Measurements from ENCODE around the gene GNPDA1.

GNPDA1 gene

DNA sequence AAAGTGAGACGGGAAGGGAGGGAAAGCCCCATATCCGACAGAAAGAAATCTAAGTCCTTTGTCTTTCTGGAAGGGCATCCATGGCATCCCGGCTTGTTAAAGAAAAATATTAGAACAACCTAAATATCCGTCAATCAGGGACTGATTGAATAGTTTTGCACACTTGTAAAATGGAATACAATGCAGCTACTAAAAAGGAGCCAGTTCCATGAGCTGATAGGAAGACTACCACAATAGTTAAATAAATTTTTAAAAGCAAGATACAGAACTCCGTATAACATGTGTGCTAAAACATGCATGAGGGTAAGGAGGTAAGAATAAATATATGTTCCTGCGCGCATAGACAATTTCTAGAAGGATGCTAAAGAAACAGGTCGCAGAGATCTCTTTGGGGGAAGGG is 12.8 kb upstream of the GNPDA1 start:
- in situ Hi-C loops (cut with HindIII; ENCODE audit: low sequenced_read_pairs), result no loop called here

DNA sequence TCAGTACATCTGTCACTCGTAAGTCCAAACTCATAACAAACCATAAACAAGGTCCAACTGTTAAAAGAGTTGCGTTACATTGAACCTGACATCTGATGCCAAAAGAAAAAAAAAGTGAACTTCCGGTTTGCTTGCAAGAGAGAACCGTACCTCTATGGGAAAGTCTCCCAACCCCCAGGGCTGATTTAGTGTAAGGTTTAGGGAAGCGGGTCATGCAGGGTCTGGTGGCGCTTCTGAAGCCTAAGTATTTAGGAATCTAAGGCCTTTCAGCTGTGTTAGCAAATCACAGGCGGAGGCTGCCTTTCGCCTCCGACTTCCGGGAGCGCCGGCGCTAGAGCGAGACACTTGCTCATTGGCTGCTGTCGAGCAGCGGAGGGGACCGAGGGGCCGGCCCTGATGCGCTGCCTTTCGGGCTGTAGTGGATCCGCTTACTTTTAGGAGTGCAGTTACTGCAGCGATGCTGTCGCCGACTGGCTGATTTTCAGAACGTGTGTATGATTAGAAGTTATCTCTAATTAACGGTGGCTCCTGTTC is 12.0 kb upstream of the GNPDA1 start:
- in situ Hi-C loops (cut with HindIII; ENCODE audit: low sequenced_read_pairs), result no loop called here

DNA sequence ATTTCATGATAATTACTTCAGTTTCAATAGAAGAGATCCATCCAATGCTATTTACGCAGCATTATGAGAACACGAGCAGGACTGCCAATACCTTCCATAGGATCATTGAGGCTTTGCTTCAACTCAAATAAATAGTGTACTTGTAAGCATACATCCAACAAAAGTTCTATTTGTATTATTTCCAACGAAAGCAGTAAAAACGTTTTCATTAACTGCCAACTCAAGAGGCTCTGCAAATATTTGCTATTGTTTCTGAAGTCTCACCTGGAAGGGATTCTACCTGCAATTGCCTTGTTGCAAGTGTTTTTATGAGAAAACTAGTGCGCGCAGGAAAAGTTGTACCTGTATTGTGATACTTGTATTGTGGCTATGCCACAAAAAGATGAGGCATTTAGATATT is 11.0 kb upstream of the GNPDA1 start:
- in situ Hi-C loops (cut with HindIII; ENCODE audit: low sequenced_read_pairs), result no loop called here

DNA sequence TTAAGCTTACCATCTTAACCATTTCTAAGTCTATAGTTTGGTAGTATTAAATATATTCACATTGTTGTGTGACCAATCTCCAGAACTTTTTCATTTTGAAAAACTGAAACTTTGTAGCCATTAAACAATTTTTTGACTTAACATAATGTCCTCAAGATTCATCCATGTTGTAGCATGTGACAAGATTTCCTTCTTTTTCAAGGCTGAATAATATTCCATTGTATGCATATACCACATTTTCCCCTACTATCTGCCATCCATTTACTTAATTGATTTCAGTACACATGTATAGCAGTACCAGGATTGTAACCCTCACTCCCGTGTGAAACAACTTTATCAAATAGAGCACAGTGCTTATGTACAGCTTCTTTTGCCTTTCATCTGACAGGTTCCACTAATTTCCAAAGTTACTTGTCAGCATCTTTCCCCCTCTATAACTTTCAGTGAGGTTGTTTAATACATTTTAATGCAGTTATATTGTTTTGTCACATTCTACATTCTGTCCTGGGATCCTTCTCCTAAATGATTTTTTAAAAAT is 7.4 kb upstream of the GNPDA1 start:
- in situ Hi-C loops (cut with HindIII; ENCODE audit: low sequenced_read_pairs), result no loop called here

DNA sequence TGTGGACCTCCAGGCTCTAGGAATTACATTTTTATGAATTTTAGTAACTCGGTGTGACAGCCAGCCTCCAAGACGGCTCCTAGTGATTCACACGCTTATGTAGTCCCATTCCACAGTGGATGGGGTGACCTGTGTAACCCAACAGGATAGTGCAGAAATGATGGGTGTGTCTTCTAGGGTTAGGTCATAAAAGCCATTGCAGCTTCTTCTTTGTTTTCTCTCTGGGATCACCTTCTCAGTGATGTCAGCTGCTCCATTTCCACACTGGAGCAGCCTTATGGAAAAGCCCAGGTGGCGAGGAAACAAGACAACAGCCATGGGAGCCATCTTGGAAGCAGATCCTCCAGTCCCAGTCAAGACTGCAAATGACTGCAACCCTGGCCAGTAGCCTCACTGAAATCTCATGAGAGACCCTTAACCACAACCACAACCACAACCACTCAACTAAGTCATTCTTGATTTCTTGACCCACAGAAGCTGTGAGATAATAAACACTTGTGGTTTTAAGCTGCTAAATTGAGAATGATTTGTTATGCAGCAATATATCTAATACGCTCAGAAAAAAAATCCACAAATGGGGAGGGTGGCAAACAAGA is 5.1 kb upstream of the GNPDA1 start:
- in situ Hi-C loops (cut with HindIII; ENCODE audit: low sequenced_read_pairs), result loop anchor here (10.0 kb wide), 1 partner anchor 527 kb away; no protein-coding TSS in a partner anchor

DNA sequence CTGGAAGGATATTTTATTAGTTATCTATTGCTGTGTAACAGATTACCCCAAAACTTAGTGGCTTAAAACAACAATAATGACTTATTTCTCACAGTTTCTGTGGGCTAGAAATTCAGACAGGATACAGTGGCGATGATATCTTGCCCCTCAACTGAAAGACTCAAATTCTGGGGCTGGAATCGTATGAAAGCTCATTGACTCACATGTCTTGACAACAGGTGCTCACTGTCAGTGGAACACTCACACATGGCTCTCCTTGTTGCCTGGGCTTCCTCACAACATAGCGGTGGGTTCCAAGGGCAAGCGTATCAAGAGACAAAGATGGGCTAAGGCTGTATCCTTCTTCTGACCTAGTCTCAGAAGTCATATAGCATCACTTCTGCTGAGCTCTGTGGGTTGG is 3.7 kb upstream of the GNPDA1 start:
- in situ Hi-C loops (cut with HindIII; ENCODE audit: low sequenced_read_pairs), result loop anchor here (10.0 kb wide), 1 partner anchor 528 kb away; no protein-coding TSS in a partner anchor

DNA sequence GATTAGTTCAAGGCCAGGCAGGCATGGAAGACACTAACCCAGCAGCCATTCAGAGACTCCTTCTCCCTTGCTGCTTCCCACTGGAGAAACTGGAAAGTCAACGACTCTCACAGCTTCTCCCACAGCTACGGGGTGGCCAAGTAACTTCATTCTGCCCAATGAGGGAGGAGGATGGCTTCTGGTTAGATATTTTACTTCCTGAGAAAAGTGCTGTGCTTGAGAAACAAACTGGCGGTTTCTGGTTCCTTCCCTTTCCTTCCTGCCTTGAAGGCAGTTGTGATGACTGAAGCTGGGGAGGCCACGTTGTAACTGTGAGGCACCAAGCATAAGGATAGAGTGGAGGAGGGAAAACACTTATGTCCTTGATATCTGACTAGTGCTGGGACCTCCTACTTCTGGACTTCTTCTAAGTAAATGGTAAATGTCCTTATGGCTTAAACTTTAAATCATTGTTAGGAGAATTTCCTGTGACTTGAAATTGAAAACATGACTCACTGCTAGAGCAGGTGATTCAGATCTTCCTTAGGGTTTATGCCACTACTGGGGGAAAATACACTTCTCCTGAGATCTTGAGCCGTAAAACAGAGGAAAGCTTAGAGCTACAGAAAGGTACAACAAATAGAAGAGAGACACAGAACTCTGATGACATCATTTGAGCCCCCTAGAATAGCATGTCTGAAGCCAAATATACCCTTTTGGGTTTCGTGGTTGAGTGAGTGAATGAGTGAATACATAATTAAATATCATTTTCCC is 3.1 kb upstream of the GNPDA1 start:
- in situ Hi-C loops (cut with HindIII; ENCODE audit: low sequenced_read_pairs), result loop anchor here (10.0 kb wide), 1 partner anchor 529 kb away; no protein-coding TSS in a partner anchor

DNA sequence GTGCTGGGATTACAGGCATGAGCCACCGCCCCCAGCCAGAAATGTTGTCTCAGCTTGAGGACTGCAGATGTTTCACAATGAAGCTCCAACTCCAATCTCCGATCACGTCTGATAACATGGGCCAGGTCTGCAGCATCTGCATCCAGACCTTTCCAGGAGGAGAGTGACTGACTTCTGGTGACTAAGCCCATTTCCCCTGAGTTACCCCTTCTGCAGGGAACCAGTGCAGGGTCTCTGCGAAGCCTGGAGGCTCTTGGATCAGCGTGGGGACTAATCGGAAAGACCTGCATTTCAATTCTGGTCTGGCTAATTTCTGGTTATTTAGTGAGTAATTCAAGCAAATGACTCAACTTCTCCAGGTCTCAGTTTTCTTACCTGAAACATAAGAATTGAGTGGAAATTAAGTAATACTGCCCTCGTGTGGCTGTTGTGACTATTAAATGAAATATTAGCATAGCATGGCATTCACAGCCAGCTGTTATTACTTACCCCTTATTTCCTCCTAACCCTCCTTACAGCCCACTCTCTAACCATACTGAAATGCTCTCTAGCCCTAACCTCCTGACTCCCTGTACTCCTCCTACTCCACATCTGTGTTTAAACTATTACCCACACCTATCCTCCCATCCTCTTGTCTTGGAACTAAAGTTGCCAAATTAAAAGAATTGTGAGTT is 2.2 kb upstream of the GNPDA1 start:
- in situ Hi-C loops (cut with HindIII; ENCODE audit: low sequenced_read_pairs), result loop anchor here (5.0 to 10.0 kb wide), 2 partner anchors 52 to 530 kb away; no protein-coding TSS in a partner anchor

DNA sequence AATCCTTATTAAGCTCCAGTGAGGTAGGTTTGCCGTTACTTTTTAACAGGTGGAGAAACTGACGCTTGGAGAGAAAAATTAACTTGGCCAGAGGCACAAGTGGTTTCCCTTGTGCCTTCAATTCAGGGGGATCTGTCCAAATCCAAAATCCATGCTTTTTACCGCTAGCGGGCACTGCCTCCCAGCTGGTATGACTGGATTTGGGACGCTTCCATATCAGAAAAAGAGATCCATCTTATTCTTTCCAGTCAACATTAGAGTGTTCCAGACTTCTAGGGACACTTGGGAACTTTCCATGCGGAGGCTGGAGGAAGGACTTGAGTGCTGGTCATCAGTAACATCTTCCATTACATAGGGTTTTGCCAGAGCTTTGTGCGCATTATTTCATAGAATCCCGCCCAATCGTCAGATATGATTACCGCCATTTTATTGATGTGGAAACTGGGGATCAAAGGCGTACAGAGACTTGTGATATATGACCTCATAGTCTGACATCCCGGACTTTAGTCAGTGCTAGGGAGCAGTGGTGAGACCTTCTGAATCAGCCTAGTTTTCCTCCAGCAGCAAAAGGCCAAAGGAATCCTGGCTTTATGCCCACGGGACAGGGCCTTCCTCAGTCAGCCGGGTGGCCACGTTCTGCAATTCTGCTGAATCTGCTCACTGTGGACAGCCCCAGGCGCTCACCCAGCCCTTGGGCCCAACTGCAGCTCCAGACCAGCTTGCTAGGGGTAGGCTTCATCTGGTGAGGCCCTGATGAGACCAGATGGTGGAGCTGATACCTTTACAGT is 1.1 kb upstream of the GNPDA1 start:
- in situ Hi-C loops (cut with HindIII; ENCODE audit: low sequenced_read_pairs), result loop anchor here (5.0 to 10.0 kb wide), 2 partner anchors 53 to 531 kb away; no protein-coding TSS in a partner anchor

DNA sequence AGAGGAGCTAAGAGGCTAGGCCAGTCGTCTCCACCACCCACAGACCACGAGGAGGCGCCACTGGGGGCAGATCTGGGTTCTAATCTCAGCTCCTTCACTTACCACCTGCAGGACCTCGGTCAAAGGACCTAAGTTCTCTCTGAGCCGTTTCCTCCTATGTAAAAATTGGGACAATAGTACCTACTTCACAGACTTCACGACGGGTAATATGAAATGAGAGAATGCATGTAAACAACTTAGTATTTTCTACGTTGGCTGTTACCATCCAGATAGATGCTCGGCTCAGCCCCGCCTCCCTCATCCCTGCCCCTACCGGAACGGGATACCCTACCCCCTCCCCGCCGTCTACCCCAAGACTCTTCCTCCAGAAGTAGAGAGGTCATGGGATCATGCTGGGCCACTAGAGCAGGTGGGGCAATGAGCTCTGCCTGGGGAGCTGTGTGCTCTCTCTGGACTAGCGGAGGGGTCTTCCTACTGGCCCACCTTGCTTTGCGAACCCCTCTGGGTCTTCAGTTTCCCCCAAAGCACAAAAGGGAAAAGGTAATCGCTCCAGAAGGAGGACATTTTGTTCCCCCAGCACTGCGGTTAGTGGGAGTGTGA is 541 bp downstream of the GNPDA1 start:
- in situ Hi-C loops (cut with HindIII; ENCODE audit: low sequenced_read_pairs), result loop anchor here (5.0 to 10.0 kb wide), 2 partner anchors 55 to 533 kb away; no protein-coding TSS in a partner anchor

DNA sequence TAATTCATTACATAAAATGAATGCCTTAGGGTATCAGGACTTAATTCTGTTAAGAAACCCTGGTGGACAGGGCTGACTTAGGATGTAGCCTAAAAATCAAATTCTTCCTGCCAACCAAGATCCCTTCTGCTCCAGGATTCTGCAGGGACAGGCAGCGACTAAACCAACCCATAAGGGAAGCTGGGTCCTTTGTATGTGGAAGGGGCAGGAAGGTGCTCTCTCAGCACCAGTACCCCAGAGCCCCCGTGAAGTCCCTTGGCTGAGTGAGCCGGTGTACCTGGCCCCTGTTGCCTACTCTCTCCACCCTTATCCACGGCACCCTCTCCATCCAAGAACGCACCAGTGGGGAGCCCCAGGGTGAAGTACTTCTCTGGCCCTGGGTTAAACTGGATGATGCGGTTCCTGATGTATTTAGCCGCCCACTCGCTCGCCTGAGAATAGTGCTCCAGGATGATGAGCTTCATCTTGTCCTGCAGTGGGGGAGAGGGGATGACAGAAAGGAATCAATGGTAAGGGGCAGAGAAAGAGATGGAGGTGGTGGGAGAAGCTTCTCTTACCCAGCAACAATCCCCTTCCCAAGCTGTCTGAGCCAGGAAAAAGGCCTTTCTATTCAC is 1.1 kb downstream of the GNPDA1 start:
- in situ Hi-C loops (cut with HindIII; ENCODE audit: low sequenced_read_pairs), result loop anchor here (5.0 to 10.0 kb wide), 2 partner anchors 56 to 533 kb away; no protein-coding TSS in a partner anchor

DNA sequence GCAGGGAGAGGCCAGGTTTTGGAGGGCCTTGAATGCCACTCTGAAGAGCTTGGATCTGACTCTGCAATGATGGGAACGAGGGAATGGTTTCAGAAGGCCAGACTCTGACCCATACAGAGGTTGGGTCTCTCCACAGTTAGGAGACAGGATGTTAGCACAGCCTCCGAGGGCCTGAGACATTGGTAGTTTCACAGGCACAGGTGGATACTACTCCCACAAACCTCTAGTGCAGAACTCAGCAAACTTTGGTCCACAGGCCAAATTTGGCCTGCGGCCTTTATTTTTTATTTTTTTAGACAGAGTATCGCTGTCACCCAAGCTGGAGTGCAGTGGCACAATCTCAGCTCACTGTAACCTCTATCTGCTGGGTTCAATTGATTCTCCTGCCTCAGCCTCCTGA is 2.9 kb downstream of the GNPDA1 start:
- in situ Hi-C loops (cut with HindIII; ENCODE audit: low sequenced_read_pairs), result loop anchor here (5.0 to 10.0 kb wide), 2 partner anchors 57 to 535 kb away; no protein-coding TSS in a partner anchor

DNA sequence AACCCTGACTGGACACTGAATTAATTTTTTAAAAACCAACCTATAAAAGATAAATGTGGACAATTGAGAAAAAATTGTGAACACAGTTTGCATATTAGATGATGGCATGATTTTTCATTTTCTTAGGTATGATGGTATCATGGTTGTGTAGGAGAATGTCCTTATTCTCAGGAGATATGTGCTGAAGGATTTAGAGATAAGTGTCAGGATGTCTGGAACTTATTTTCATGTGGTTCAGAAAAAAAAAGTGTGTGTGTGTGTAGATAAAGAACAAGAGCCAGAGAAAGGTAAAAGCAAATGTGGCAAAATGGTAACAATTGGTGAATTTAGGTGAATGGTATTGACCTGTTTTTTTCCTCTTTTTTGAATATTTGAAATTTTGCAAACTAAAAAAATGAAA is 4.0 kb downstream of the GNPDA1 start:
- in situ Hi-C loops (cut with HindIII; ENCODE audit: low sequenced_read_pairs), result no loop called here

DNA sequence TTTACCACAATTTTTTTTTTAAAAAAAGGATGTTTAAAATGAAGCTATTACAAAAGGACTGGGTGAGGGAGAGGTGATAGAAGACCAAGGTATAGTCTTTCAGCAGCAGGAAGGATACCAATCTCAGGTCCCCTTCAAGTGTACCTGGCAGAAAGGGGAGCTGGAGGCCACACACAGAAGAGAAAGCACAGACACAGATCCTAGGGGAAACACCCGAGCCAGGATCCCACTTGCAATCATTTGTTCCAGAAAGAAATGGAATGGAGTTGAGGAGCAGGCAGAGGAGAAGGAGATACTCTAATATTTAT is 5.6 kb downstream of the GNPDA1 start:
- in situ Hi-C loops (cut with HindIII; ENCODE audit: low sequenced_read_pairs), result no loop called here

DNA sequence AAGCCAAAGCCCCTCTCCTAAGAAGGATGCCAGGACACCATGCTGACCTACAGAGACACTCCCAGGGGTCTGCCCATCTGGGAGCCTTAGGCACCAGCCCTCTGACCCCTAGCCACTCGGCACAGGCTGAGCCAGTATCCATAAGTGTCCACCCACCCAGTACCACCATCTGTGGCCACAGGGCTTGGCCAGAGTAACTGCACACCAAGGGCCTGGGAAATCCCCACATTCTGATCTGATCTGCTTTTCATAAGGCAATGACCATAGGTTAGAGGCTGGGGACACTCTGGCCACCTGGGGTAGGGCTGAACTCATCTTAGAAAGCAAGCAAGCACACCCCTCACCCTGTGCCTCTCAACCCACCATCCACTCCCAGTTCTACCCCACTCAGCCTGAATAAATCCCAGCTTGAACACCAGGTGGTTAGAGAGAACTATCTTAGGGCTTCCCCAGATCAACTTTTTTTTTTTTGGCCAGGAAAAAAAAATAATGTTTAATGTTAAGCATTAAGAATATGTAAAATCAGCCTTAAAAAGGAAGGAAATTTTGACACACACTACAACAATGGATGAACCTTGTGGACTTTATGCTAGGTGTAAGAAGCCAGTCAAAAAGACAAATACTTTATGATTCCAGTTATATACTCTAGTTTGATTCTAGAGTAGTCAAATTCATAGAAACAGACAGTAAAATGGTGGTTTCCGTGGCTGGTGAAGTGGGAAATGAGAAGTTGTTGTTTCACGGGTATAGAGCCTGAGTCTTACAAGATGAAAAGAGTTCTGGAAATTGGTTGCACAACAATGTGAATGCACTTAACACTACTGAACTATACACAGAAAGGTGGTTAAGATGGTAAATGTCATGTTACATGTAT is 6.2 kb downstream of the GNPDA1 start:
- in situ Hi-C loops (cut with HindIII; ENCODE audit: low sequenced_read_pairs), result no loop called here

DNA sequence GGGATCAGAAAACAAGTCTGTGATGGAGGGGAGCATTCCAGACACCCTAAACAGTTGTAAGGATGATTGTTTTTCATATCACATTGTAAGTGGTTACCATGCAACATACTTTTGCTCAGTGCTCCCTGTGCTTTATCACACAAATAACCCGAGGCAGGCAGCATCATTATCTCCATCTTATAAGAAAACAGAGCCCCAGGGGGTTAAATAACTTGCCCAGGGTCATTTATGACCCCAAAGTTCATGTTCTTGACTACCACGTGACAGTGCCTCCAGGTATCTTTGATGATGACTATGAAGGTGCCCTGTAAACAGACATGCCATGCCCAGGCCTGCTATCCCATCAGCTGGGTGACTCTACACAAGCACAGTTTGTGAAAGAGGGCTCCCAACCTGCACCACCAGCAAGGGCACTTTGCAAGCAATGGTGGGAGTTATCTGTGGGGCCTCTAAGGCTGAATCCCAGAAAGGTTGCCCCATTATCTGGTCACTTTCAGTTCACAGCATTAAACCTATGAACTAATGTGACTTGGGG is 9.5 kb downstream of the GNPDA1 start:
- in situ Hi-C loops (cut with HindIII; ENCODE audit: low sequenced_read_pairs), result no loop called here

DNA sequence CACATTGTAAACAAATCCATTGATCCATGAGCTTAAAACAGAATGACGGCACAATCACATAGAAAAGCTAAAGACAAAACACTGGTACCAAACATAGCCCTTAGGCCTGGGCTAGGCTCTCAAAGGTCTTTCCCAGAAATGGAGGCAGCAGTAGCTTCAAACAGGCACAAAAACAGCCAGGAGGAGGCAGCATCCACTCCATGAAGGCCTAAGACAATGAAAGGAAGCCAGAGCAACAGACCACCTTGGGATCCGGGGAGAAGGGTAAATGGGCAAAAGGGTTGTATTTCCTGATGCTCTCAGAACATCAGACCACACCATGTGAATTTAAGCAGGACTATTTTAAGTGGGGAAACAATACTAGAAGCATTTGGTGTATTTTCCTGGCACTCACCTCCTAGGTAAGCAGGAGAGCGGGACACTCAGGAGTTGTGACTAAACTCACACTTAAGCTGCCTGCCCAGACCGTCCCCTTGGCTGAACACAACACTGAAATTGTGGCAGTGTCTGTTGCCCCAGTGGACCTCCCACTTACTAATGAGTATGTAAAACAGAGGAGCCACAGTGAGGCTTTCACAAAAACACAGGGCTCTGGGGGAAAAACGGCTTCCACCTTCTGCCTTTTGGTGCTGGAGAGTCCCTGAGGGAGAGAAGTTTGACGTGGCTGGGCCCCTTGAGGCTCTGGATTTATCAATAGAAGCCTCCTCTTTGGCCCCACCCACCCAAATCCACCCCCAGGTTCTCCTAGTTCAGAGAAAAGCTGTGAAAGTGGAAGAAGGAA is 11.9 kb downstream of the GNPDA1 start:
- in situ Hi-C loops (cut with HindIII; ENCODE audit: low sequenced_read_pairs), result no loop called here

DNA sequence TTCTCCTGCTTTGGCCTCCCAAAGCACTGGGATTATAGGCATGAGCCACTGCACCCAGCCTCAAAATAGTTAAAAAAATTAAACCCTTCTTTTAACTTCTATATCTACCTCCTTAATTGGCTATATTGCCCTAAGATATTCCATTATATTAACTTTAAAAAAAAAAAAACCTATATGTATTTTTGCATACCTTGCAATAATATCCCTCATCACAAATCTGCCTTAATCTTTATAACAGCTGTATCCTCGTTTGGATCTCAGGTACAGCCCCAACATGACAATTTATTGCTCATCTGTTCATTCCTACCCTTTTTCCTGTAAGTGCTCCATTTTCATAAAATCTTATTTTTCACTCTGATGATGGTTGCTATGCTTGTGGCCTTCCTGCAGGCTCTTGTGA is 12.7 kb downstream of the GNPDA1 start:
- in situ Hi-C loops (cut with HindIII; ENCODE audit: low sequenced_read_pairs), result no loop called here

Measured in endothelial cell of hepatic sinusoid (primary cell).